Measurements from ENCODE around the gene MIEF2.
"Not testable (repeated sequence)": the region's sequence is repeated elsewhere in the genome, so short reads cannot be mapped to it uniquely, and the experiment has no call there.

The MIEF2 gene

GRCh38 chr17:18257268-18257981 lies 3.0 kb upstream of the MIEF2 start:
- no peak for DNase-seq

- DNase-seq, result peak; percentile 79
These were observed 2.5 kb upstream of the MIEF2 start for GRCh38 chr17:18257982-18258355.

GRCh38 chr17:18258356-18259038 lies 2.0 kb upstream of the MIEF2 start, which contains the start of gene FLII:
Gene FLII (minus strand): TSS chr17:18258738. CDS start chr17:18258690, 48 bp downstream.
- DNase-seq, result peak; percentile 85

GRCh38 chr17:18259621-18260331 lies 686 bp upstream of the MIEF2 start:
- no peak for DNase-seq

- DNase-seq, result peak; percentile 77
These were observed 669 bp downstream of the MIEF2 start for GRCh38 chr17:18261146-18261515.

GRCh38 chr17:18261659-18262058 lies 1.2 kb downstream of the MIEF2 start:
- DNase-seq, result no peak

- no peak for DNase-seq
These were observed 1.6 kb downstream of the MIEF2 start for GRCh38 chr17:18262111-18262510.

GRCh38 chr17:18262641-18263040 lies 2.2 kb downstream of the MIEF2 start:
- no peak for DNase-seq

- no peak for DNase-seq
These were observed 3.6 kb downstream of the MIEF2 start for GRCh38 chr17:18263885-18264682.

- no peak for DNase-seq
These were observed 6.9 kb downstream of the MIEF2 start for GRCh38 chr17:18267366-18267765.

GRCh38 chr17:18267927-18268711 lies 7.7 kb downstream of the MIEF2 start:
- DNase-seq, result no peak

- DNase-seq, result no peak
These were observed 9.8 kb downstream of the MIEF2 start for GRCh38 chr17:18270046-18270931.

GRCh38 chr17:18277076-18277475 lies 16.6 kb downstream of the MIEF2 start:
- DNase-seq, result no peak

GRCh38 chr17:18278867-18279266 lies 18.4 kb downstream of the MIEF2 start:
- DNase-seq, result no peak

- DNase-seq, result no peak
These were observed 19.8 kb downstream of the MIEF2 start for GRCh38 chr17:18280249-18280648.

- no peak for DNase-seq
These were observed 20.4 kb downstream of the MIEF2 start for GRCh38 chr17:18280766-18281371.

GRCh38 chr17:18281788-18282187 lies 21.3 kb downstream of the MIEF2 start:
- no peak for DNase-seq

- DNase-seq, result no peak
These were observed 24.8 kb downstream of the MIEF2 start for GRCh38 chr17:18285296-18285695.

- DNase-seq, result no peak
These were observed 31.5 kb downstream of the MIEF2 start for GRCh38 chr17:18291718-18292540.

GRCh38 chr17:18298061-18298460 lies 37.6 kb downstream of the MIEF2 start:
- not testable (repeated sequence) for DNase-seq
